K562 (cell line): Measurements from ENCODE around the gene SMIM29. TPM values are rescaled to one million over a fixed set of nuclear protein-coding genes. Genes with fewer than 3 reads are reported as not detected.
A peak's percentile ranks its signal among the peaks of the same experiment; 100 is the strongest.

Source experiments
- ATAC-seq: fragments of 200-7000 bp; cut with Tn5 transposase; 3 replicates; pipeline ENCODE4 v1.9.1; 2020; ENCODE audit warnings: moderate library complexity
- BruUV-seq: library from RNA; stranded (reverse); fragments of 400-500 nt; replicated peaks from 2 replicates; lab custom pipeline; 2021; lab: Mats Ljungman, UMichigan
- CTCF ChIA-PET: fragments of 300-600 bp; formaldehyde crosslinking; extraction: SDS; loops from one replicate; lab custom pipeline; 2021; ENCODE audit warnings: low intra/inter-chr PET ratio; lab: Yijun Ruan, JAX
- POLR2A ChIA-PET: fragments of 300-600, 350-650 bp; sonication (Branson Sonifier 250); formaldehyde crosslinking; extraction: SDS; loops from one replicate; lab custom pipeline; 2021; ENCODE audit warnings: antibody characterized with exemption, inconsistent platforms; lab: Yijun Ruan, JAX
- DNase-seq, 4 experiments: peaks; one replicate each; pipeline versions ENCODE4 v3.0.0 to v3.0.0-alpha.2; 2011 to 2018; ENCODE audit warnings: low spot score in 3 of 4, mixed read lengths in 3 of 4; ENCODE audit errors: extremely low read depth in 1 of 4
- FAIRE-seq: peaks from 2 replicates; lab custom pipeline; 2011; peaks lifted over from hg19 to GRCh38; lab: Jason Lieb, UNC
- H2AFZ ChIP-seq: 2 replicates; pipeline ENCODE4 v1.6.0; 2011; ENCODE audit warnings: low read depth, low read length, control low read depth, inconsistent platforms
- H3K27ac ChIP-seq: fragments of 200-600 bp; 3 replicates; pipeline ENCODE4 v1.8.0; 2011; ENCODE audit warnings: low read depth, mild to moderate bottlenecking, control low read depth, inconsistent platforms, low read length, moderate library complexity, mixed read lengths; ENCODE audit errors: extremely low read depth
- H3K27me3 ChIP-seq, 2 experiments: fragments of 300-600 bp in 1 of 2; 2 replicates in 1 of 2; 3 replicates in 1 of 2; pipeline versions ENCODE4 v1.6.0 to v1.8.0; 2011; ENCODE audit warnings: inconsistent platforms in 2 of 2, low read length in 2 of 2, mild to moderate bottlenecking in 1 of 2, mixed read lengths in 1 of 2, moderate library complexity in 1 of 2; ENCODE audit not compliant: control insufficient read depth in 2 of 2, insufficient read depth in 2 of 2
- H3K36me3 ChIP-seq: fragments of 300-600 bp; 3 replicates; pipeline ENCODE4 v1.8.0; 2011; ENCODE audit warnings: mild to moderate bottlenecking, low read length, inconsistent platforms; ENCODE audit not compliant: control insufficient read depth, insufficient read depth
- H3K4me1 ChIP-seq, 2 experiments: fragments of 200-600 bp in 1 of 2; replicated peaks in 1 of 2; 2 replicates in 1 of 2; 3 replicates in 1 of 2; pipeline versions ENCODE4 v1.5.1 to v1.8.0; 2011; ENCODE audit warnings: inconsistent platforms in 2 of 2, low read length in 2 of 2, mild to moderate bottlenecking in 1 of 2, mixed read lengths in 1 of 2, moderate library complexity in 1 of 2; ENCODE audit not compliant: control insufficient read depth in 2 of 2, insufficient read depth in 2 of 2
- H3K4me2 ChIP-seq: 2 replicates; pipeline ENCODE4 v1.6.1; 2011; ENCODE audit warnings: low read length, control low read depth, inconsistent platforms, mixed read lengths; ENCODE audit not compliant: insufficient read depth
- H3K4me3 ChIP-seq: fragments of 200-600 bp; sonication (generic), shearing (Covaris generic); 2 replicates; pipeline ENCODE4 v1.5.1; 2016; ENCODE audit warnings: control low read depth, inconsistent platforms
- H3K79me2 ChIP-seq: fragments of 200-600 bp; 3 replicates; pipeline ENCODE4 v1.8.0; 2011; ENCODE audit warnings: low read length, inconsistent platforms; ENCODE audit not compliant: control insufficient read depth, insufficient read depth
- H3K9ac ChIP-seq, 2 experiments: 2 replicates each; pipeline versions ENCODE4 v1.6.0 to v1.6.1; 2011; ENCODE audit warnings: low read depth in 2 of 2, low read length in 2 of 2, control low read depth in 1 of 2, inconsistent platforms in 1 of 2, mild to moderate bottlenecking in 1 of 2, mixed read lengths in 1 of 2; ENCODE audit not compliant: insufficient read depth in 1 of 2
- H3K9me1 ChIP-seq: one replicate; pipeline ENCODE4 v1.6.0; 2011; ENCODE audit warnings: inconsistent platforms, mild to moderate bottlenecking, low read length, moderate library complexity; ENCODE audit not compliant: control insufficient read depth, insufficient read depth
- H3K9me3 ChIP-seq: replicated peaks from 2 replicates; pipeline ENCODE4 v1.5.1; 2011; ENCODE audit warnings: low read depth, low read length, inconsistent platforms; ENCODE audit not compliant: control insufficient read depth, insufficient read depth
- H4K20me1 ChIP-seq: replicated peaks from 2 replicates; pipeline ENCODE4 v1.6.1; 2011; ENCODE audit warnings: low read length, inconsistent platforms, mixed read lengths; ENCODE audit not compliant: control insufficient read depth, insufficient read depth
- ATF3 ChIP-seq, 2 experiments: fragments of 450-650 bp in 1 of 2; sonication (generic) in 1 of 2; formaldehyde crosslinking in 1 of 2; IDR thresholded peaks in 1 of 2; conservative IDR thresholded peaks in 1 of 2; 2 replicates each; pipeline versions ENCODE4 v1.6.1 to v1.8.1; 2016 to 2023; ENCODE audit warnings: mild to moderate bottlenecking in 2 of 2, moderate library complexity in 2 of 2, inconsistent platforms in 1 of 2, missing genetic modification reagents in 1 of 2
- CBFA2T2 ChIP-seq: fragments of 450-650 bp; conservative IDR thresholded peaks from 2 replicates; pipeline ENCODE4 v1.6.1; 2017; ENCODE audit warnings: mild to moderate bottlenecking
- HNRNPL ChIP-seq: fragments of 200-400 bp; formaldehyde crosslinking; IDR thresholded peaks from 2 replicates; pipeline ENCODE4 v1.6.1; 2017; ENCODE audit warnings: low read depth, mild to moderate bottlenecking, low read length
- WGBS: fragments of 100-300 bp; shearing (Covaris generic); methylation state at CpG from one replicate; pipeline ENCODE4 v1.1.6; 2016; ENCODE audit warnings: low coverage, mixed read lengths; ENCODE audit not compliant: insufficient coverage; ENCODE audit errors: missing lambda C conversion rate; 5-methylcytosine and 5-hydroxymethylcytosine counted together
- in situ Hi-C: fragments of 300-500 bp; cut with MboI; formaldehyde crosslinking; loops from 4 replicates; pipeline ENCODE4 v1.15.0; 2018; ENCODE audit warnings: inconsistent platforms, mixed read lengths
- intact Hi-C: fragments of 100-400 bp; cut with micrococcal nuclease; formaldehyde crosslinking; loops from 2 replicates; pipeline ENCODE4 v1.14.2; 2022
- polyA plus RNA-seq, 8 experiments: library from polyadenylated mRNA; depleted of rRNA in 4 of 8; stranded (reverse) in 5 of 8; unstranded in 3 of 8; fragments of >200 nt; fragmentation: Nextera tagmentation in 2 of 8; fragmentation: Illumina TruSeq in 1 of 8; extraction: Ambion mirVana in 2 of 8; extraction: Trizol in 1 of 8; gene quantifications; 2 replicates each; pipeline versions ENCODE4 v1.2.1 to v1.2.3, GENCODE V29; 2011 to 2014; ENCODE audit warnings: inconsistent platforms in 1 of 8, missing spikeins in 1 of 8
- total RNA-seq, 7 experiments: library from RNA; depleted of rRNA in 6 of 7; stranded (reverse); fragments of >200 nt in 6 of 7; fragmentation: Illumina TruSeq in 2 of 7; extraction: Trizol in 2 of 7; gene quantifications; 2 replicates each; pipeline versions ENCODE4 v1.2.1 to v1.2.3, GENCODE V29; 2011 to 2021; ENCODE audit warnings: low replicate concordance in 1 of 7

Gene SMIM29
- total and polyA plus RNA-seq, 9 of the 15 experiments (the other 6 are each of a cell fraction or from before 2014, with no cell fraction given), result 6.5 to 36.7 (median 20.9) TPM

- in situ Hi-C loops (no loop called here), intact Hi-C loops (no loop called here)
- Histone ChIP-seq H3K4me2 (no peak overlapping the region), H4K20me1 (no peaks in the 10 kb centered on the region), H3K27ac (no peak overlapping the region), H3K4me3 (no peak overlapping the region), H3K9me1 (no peaks in the 10 kb centered on the region), H3K9ac (no peak overlapping the region), H3K27me3 (no peaks in the 10 kb centered on the region), H2AFZ (peak overlapping the region; percentile 66), H3K4me1 (peaks cover 7 to 21% of the 10 kb centered on the region in 2 experiments; a peak in 4 of 5 replicates), H3K9me3 (peaks cover 2% of the 10 kb centered on the region; the same call in 1 of the 2 replicates), H3K36me3 (no peaks in the 10 kb centered on the region), H3K79me2 (no peaks in the 10 kb centered on the region)
- DNase-seq (no peak), ATAC-seq (no peak), FAIRE-seq (no peak)
- BruUV-seq, result no TSS peak
- POLR2A ChIA-PET, result interaction anchor here (0.6 to 1.5 kb wide), 7 partner anchors 11 to 919 kb away, joined by 3 to 6 read pairs (median 4); partner anchors contain the start of genes HMGA1 and SMIM29
- no peak for TF ChIP-seq HNRNPL
- TF ChIP-seq ATF3 (IDR thresholded peaks at IDR 0.05), result peak; percentile 74
- TF ChIP-seq ATF3 (CRISPR knock-in tag; conservative IDR thresholded peaks at IDR 0.05), result no peak
- no peak for TF ChIP-seq CBFA2T2
- 85% methylated on average over 4 of the region's 4 CpGs for WGBS
- CTCF ChIA-PET, result interaction anchor here (1.0 kb wide), 1 partner anchor 37 kb away, joined by 3 read pairs; no protein-coding TSS in a partner anchor
Observed at GRCh38 chr6:34201455-34202107, 47.2 kb downstream of the SMIM29 start.
